Ishikawa (cell line): ENCODE measurements around the gene GALNTL6.

ENCODE experiments used
- CREB1 ChIP-seq: IDR thresholded peaks from 2 replicates; pipeline ENCODE4 v1.6.1; 2012; ENCODE audit warnings: low read depth
- EGR1 ChIP-seq: IDR thresholded peaks from 2 replicates; pipeline ENCODE4 v1.6.1; 2012
- EP300 ChIP-seq: IDR thresholded peaks from 2 replicates; pipeline ENCODE4 v1.6.1; 2012; ENCODE audit warnings: borderline replicate concordance
- FOXM1 ChIP-seq: IDR thresholded peaks from 2 replicates; pipeline ENCODE4 v1.6.1; 2012; ENCODE audit warnings: low read depth, borderline replicate concordance
- NFIC ChIP-seq: IDR thresholded peaks from 2 replicates; pipeline ENCODE4 v1.6.1; 2012
- REST ChIP-seq: IDR thresholded peaks from 2 replicates; pipeline ENCODE4 v1.6.1; 2012; ENCODE audit warnings: low read depth, mild to moderate bottlenecking
- TEAD4 ChIP-seq: IDR thresholded peaks from 2 replicates; pipeline ENCODE4 v1.6.1; 2012
- USF1 ChIP-seq: IDR thresholded peaks from 2 replicates; pipeline ENCODE4 v1.6.1; 2012
- YY1 ChIP-seq: IDR thresholded peaks from 2 replicates; pipeline ENCODE4 v1.6.1; 2012; ENCODE audit warnings: low read depth
- ZBTB7A ChIP-seq: IDR thresholded peaks from 2 replicates; pipeline ENCODE4 v1.6.1; 2012; ENCODE audit warnings: low read depth

GRCh38 chr4:173013232-173013930 lies 1200.2 kb downstream of the GALNTL6 start:
- no peak for TF ChIP-seq CREB1
- no peak for TF ChIP-seq NFIC
- TF ChIP-seq REST = no peak
- TF ChIP-seq TEAD4 = no peak
- TF ChIP-seq EGR1 = no peak
- no peak for TF ChIP-seq EP300
- no peak for TF ChIP-seq ZBTB7A
- no peak for TF ChIP-seq FOXM1
- TF ChIP-seq USF1 = no peak
- no peak for TF ChIP-seq YY1
